Measurements from ENCODE around the gene CSNK1D.

GRCh38 chr17:82280537-82280936 lies 7.0 kb upstream of the CSNK1D start:
- no peak for TF ChIP-seq EZH2phosphoT487 (IDR thresholded peaks at IDR 0.05; ENCODE audit: low read depth)
- TF ChIP-seq, protein P1, sequence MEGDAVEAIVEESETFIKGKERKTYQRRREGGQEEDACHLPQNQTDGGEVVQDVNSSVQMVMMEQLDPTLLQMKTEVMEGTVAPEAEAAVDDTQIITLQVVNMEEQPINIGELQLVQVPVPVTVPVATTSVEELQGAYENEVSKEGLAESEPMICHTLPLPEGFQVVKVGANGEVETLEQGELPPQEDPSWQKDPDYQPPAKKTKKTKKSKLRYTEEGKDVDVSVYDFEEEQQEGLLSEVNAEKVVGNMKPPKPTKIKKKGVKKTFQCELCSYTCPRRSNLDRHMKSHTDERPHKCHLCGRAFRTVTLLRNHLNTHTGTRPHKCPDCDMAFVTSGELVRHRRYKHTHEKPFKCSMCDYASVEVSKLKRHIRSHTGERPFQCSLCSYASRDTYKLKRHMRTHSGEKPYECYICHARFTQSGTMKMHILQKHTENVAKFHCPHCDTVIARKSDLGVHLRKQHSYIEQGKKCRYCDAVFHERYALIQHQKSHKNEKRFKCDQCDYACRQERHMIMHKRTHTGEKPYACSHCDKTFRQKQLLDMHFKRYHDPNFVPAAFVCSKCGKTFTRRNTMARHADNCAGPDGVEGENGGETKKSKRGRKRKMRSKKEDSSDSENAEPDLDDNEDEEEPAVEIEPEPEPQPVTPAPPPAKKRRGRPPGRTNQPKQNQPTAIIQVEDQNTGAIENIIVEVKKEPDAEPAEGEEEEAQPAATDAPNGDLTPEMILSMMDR (IDR thresholded peaks at IDR 0.05; ENCODE audit: low read depth, low read length): no peak
